HG02970 (cell line): Measurements from ENCODE around the gene NBPF9.
"Not testable (repeated sequence)": the region's sequence is repeated elsewhere in the genome, so short reads cannot be mapped to it uniquely, and the experiment has no call there.

Source experiments
- ATAC-seq: cut with Tn5 transposase; IDR thresholded peaks from one replicate; pipeline ENCODE4 v1.9.1; 2021; ENCODE audit warnings: mild to moderate bottlenecking, moderate library complexity, moderate number of reproducible peaks; ENCODE audit not compliant: unreplicated experiment, low FRiP score

NBPF9 gene

GRCh38 chr1:149016626-149017025, 86.7 kb downstream of the NBPF9 start:
- ATAC-seq: not testable (repeated sequence)

GRCh38 chr1:149015522-149015921, 87.8 kb downstream of the NBPF9 start:
- ATAC-seq: not testable (repeated sequence)

- not testable (repeated sequence) for ATAC-seq
Measured at GRCh38 chr1:149013513-149013912, 89.8 kb downstream of the NBPF9 start.

- ATAC-seq: not testable (repeated sequence)
Measured at GRCh38 chr1:149012599-149012998, 90.8 kb downstream of the NBPF9 start.

GRCh38 chr1:149009761-149010160, 93.6 kb downstream of the NBPF9 start:
- ATAC-seq: not testable (repeated sequence)

GRCh38 chr1:149008769-149009168, 94.6 kb downstream of the NBPF9 start:
- ATAC-seq: not testable (repeated sequence)

DNA sequence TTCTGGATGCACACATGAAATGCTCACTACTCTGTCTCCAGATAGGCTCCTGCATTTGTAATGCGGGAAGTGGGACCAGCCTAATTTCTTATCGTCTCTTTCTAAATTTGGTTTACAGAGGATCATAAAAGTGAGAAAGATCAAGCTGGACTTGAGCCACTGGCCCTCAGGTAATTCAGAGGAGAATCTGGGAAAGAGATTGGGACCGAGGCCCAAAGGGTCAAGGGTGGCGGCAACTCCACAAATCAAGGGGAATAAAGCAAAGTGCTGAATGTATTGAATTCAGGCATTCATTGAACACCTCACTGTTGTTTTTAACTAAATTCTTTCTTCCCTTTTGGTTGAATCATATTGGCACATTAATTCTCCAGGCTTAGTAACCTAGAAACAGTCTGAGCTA, 95.0 kb downstream of the NBPF9 start:
- not testable (repeated sequence) for ATAC-seq
